ENCODE data around the gene GRSF1.
"Not testable (repeated sequence)": the region's sequence is repeated elsewhere in the genome, so short reads cannot be mapped to it uniquely, and the experiment has no call there.

Gene GRSF1

GRCh38 chr4:70839589-70840093 is at the start of gene GRSF1:
TSS of gene GRSF1 (minus strand) at chr4:70839890. CDS start at chr4:70839827, 63 bp downstream.
- DNase-seq (ENCODE audit: extremely low read depth in 1 of 2, low read depth in 1 of 2), result peak; percentile 83 to 92

- no peak for DNase-seq (ENCODE audit: extremely low read depth in 1 of 2, low read depth in 1 of 2)
Observed at GRCh38 chr4:70885174-70885573, 45.5 kb upstream of the GRSF1 start.

GRCh38 chr4:70880739-70881138 is 41.0 kb upstream of the GRSF1 start:
- no peak for DNase-seq (ENCODE audit: extremely low read depth in 1 of 2, low read depth in 1 of 2)

GRCh38 chr4:70877556-70877955 is 37.9 kb upstream of the GRSF1 start:
- no peak for DNase-seq (ENCODE audit: extremely low read depth in 1 of 2, low read depth in 1 of 2)

- no peak for DNase-seq (ENCODE audit: extremely low read depth in 1 of 2, low read depth in 1 of 2)
Observed at GRCh38 chr4:70874268-70875156, 34.8 kb upstream of the GRSF1 start.

- DNase-seq (ENCODE audit: extremely low read depth in 1 of 2, low read depth in 1 of 2), result no peak
Observed at GRCh38 chr4:70873216-70873615, 33.5 kb upstream of the GRSF1 start.

GRCh38 chr4:70868778-70869177 is 29.1 kb upstream of the GRSF1 start:
- no peak for DNase-seq (ENCODE audit: extremely low read depth in 1 of 2, low read depth in 1 of 2)

GRCh38 chr4:70863099-70863790 is 23.6 kb upstream of the GRSF1 start:
- DNase-seq (ENCODE audit: extremely low read depth in 1 of 2, low read depth in 1 of 2), result no peak

- DNase-seq (ENCODE audit: extremely low read depth in 1 of 2, low read depth in 1 of 2), result no peak
Observed at GRCh38 chr4:70859066-70859465, 19.4 kb upstream of the GRSF1 start.

GRCh38 chr4:70858454-70858853 is 18.8 kb upstream of the GRSF1 start:
- DNase-seq (ENCODE audit: extremely low read depth in 1 of 2, low read depth in 1 of 2), result no peak

GRCh38 chr4:70855464-70855863 is 15.8 kb upstream of the GRSF1 start:
- no peak for DNase-seq (ENCODE audit: extremely low read depth in 1 of 2, low read depth in 1 of 2)

GRCh38 chr4:70849291-70849690 is 9.6 kb upstream of the GRSF1 start:
- no peak for DNase-seq (ENCODE audit: extremely low read depth in 1 of 2, low read depth in 1 of 2)

GRCh38 chr4:70844180-70844579 is 4.5 kb upstream of the GRSF1 start:
- no peak for DNase-seq (ENCODE audit: extremely low read depth in 1 of 2, low read depth in 1 of 2)

GRCh38 chr4:70842761-70843435 is 3.2 kb upstream of the GRSF1 start:
- DNase-seq (ENCODE audit: extremely low read depth in 1 of 2, low read depth in 1 of 2), result no peak

- no peak for DNase-seq (ENCODE audit: extremely low read depth in 1 of 2, low read depth in 1 of 2)
Observed at GRCh38 chr4:70841951-70842350, 2.3 kb upstream of the GRSF1 start.

- DNase-seq (ENCODE audit: extremely low read depth in 1 of 2, low read depth in 1 of 2), result no peak
Observed at GRCh38 chr4:70841211-70841610, 1.5 kb upstream of the GRSF1 start.

- DNase-seq (ENCODE audit: extremely low read depth in 1 of 2, low read depth in 1 of 2), result not testable (repeated sequence)
Observed at GRCh38 chr4:70840631-70841030, 941 bp upstream of the GRSF1 start.

- DNase-seq (ENCODE audit: extremely low read depth in 1 of 2, low read depth in 1 of 2), result peak; percentile 28 to 42
Observed at GRCh38 chr4:70840137-70840536, 447 bp upstream of the GRSF1 start.

- DNase-seq (ENCODE audit: extremely low read depth in 1 of 2, low read depth in 1 of 2), result peak; percentile 13 to 42
Observed at GRCh38 chr4:70838666-70839588, 763 bp downstream of the GRSF1 start.

GRCh38 chr4:70838204-70838603 is 1.5 kb downstream of the GRSF1 start:
- no peak for DNase-seq (ENCODE audit: extremely low read depth in 1 of 2, low read depth in 1 of 2)
